Measurements from ENCODE around the gene SERPINE2. TPM values are rescaled to one million over a fixed set of nuclear protein-coding genes. Genes with fewer than 3 reads are reported as not detected.

Gene SERPINE2
- total RNA-seq, 1 donor from 2014 or later: 9.8 TPM

DNA sequence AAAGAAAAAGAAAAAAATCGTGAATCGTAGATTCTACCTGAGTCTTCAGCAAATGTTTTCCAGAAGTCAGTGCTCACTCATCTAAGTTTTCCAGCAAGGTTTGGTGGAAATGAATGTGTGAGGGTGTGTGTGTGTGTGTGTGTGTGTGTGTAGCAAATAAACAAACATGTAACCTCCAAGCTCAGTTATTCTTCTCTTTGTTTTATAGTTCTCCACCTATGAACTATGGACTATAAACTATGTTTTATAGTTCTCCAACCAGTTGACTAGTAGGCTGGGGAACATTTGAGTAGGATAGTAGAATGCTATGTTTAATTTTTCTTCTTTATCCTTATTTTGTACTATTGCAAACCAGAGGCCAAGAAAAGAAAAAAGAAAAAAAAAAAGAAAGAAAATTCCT, 44.6 kb upstream of the SERPINE2 start:
- intact Hi-C loops (cut with micrococcal nuclease): no loop called here
- H3K4me1 ChIP-seq: no peaks in the 10 kb centered on the region
- no peaks in the 10 kb centered on the region for H3K9me3 ChIP-seq (replicated peaks)
- no peaks in the 10 kb centered on the region for H3K27me3 ChIP-seq (ENCODE audit: low read depth)
- H3K36me3 ChIP-seq: no peaks in the 10 kb centered on the region
- H3K27ac ChIP-seq (replicated peaks): no peak overlapping the region
- TF ChIP-seq CTCF (IDR thresholded peaks at IDR 0.05; ENCODE audit: borderline replicate concordance): no peak
- no peak overlapping the region for H3K4me3 ChIP-seq
- no peak for DNase-seq

- H3K9me3 ChIP-seq (replicated peaks): no peaks in the 10 kb centered on the region
- intact Hi-C loops (cut with micrococcal nuclease): no loop called here
- H3K4me1 ChIP-seq: peaks cover under 1% of the 10 kb centered on the region
- H3K27ac ChIP-seq (replicated peaks): no peak overlapping the region
- no peaks in the 10 kb centered on the region for H3K27me3 ChIP-seq (ENCODE audit: low read depth)
- H3K36me3 ChIP-seq: no peaks in the 10 kb centered on the region
- H3K4me3 ChIP-seq: no peak overlapping the region
- no peak for DNase-seq
- TF ChIP-seq CTCF (IDR thresholded peaks at IDR 0.05; ENCODE audit: borderline replicate concordance): no peak
Measured at GRCh38 chr2:224078656-224079055, 39.6 kb upstream of the SERPINE2 start.

GRCh38 chr2:224077773-224078507, 38.9 kb upstream of the SERPINE2 start:
- H3K4me1 ChIP-seq: peaks cover 4% of the 10 kb centered on the region
- H3K27me3 ChIP-seq (ENCODE audit: low read depth): no peaks in the 10 kb centered on the region
- no peak overlapping the region for H3K27ac ChIP-seq (replicated peaks)
- H3K4me3 ChIP-seq: no peak overlapping the region
- H3K9me3 ChIP-seq (replicated peaks): no peaks in the 10 kb centered on the region
- intact Hi-C loops (cut with micrococcal nuclease): no loop called here
- no peak for TF ChIP-seq CTCF (IDR thresholded peaks at IDR 0.05; ENCODE audit: borderline replicate concordance)
- no peaks in the 10 kb centered on the region for H3K36me3 ChIP-seq
- no peak for DNase-seq

DNA sequence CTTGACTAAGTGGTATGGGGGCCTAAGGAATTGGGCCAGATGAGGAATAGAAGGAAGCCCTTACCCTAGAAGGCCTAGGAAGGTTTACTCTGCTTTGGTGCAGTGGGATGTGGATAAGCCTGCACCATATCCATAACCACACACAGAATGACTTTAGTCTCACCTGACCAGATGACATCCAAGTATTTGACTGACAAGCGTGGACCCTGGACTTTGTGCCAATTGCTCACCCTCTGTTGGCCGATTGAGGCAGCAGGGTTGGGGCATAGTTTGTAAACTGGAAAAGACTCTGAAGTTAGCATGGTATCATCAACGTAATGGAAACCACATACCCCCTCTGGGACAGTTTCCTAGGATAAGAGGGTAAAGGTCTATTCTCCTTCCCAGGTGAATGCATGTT, 36.5 kb upstream of the SERPINE2 start:
- Histone ChIP-seq H3K9me3 (replicated peaks) (no peaks in the 10 kb centered on the region), H3K4me1 (peaks cover 8% of the 10 kb centered on the region), H3K27ac (replicated peaks) (no peak overlapping the region), H3K36me3 (no peaks in the 10 kb centered on the region), H3K4me3 (no peak overlapping the region), H3K27me3 (ENCODE audit: low read depth) (no peaks in the 10 kb centered on the region)
- no peak for TF ChIP-seq CTCF (IDR thresholded peaks at IDR 0.05; ENCODE audit: borderline replicate concordance)
- intact Hi-C loops (cut with micrococcal nuclease): no loop called here
- no peak for DNase-seq

GRCh38 chr2:224073676-224074075, 34.6 kb upstream of the SERPINE2 start:
- DNase-seq: no peak
- Histone ChIP-seq H3K4me1 (peaks cover 8% of the 10 kb centered on the region), H3K27ac (replicated peaks) (peak overlapping the region; percentile 68), H3K9me3 (replicated peaks) (no peaks in the 10 kb centered on the region), H3K27me3 (ENCODE audit: low read depth) (no peaks in the 10 kb centered on the region), H3K36me3 (no peaks in the 10 kb centered on the region), H3K4me3 (no peak overlapping the region)
- no peak for TF ChIP-seq CTCF (IDR thresholded peaks at IDR 0.05; ENCODE audit: borderline replicate concordance)
- intact Hi-C loops (cut with micrococcal nuclease): no loop called here

Data from left ventricle myocardium inferior (tissue), 1 donor.